ENCODE results near the gene ZNF627.
"Not testable (repeated sequence)": the region's sequence is repeated elsewhere in the genome, so short reads cannot be mapped to it uniquely, and the experiment has no call there.

Gene ZNF627

GRCh38 chr19:11576227-11576626 lies 21.1 kb upstream of the ZNF627 start:
- no peak for DNase-seq

- no peak for DNase-seq
Observed at GRCh38 chr19:11577451-11578257, 19.6 kb upstream of the ZNF627 start, which contains the start of gene ACP5. ACP5 (minus strand) TSS chr19:11577645; CDS start chr19:11577317, 328 bp downstream.

GRCh38 chr19:11578258-11579142 lies 18.8 kb upstream of the ZNF627 start:
- DNase-seq, result no peak

- DNase-seq, result no peak
Observed at GRCh38 chr19:11580116-11580515, 17.2 kb upstream of the ZNF627 start.

GRCh38 chr19:11581740-11582139 lies 15.5 kb upstream of the ZNF627 start:
- peak; percentile 17 for DNase-seq

- no peak for DNase-seq
Observed at GRCh38 chr19:11586331-11586730, 11.0 kb upstream of the ZNF627 start.

- peak; percentile 48 for DNase-seq
Observed at GRCh38 chr19:11587302-11587974, 9.8 kb upstream of the ZNF627 start.

- no peak for DNase-seq
Observed at GRCh38 chr19:11587975-11588631, 9.2 kb upstream of the ZNF627 start.

- DNase-seq, result no peak
Observed at GRCh38 chr19:11594084-11594483, 3.2 kb upstream of the ZNF627 start.

- no peak for DNase-seq
Observed at GRCh38 chr19:11596156-11596555, 1.1 kb upstream of the ZNF627 start.

GRCh38 chr19:11598103-11598483 lies 810 bp downstream of the ZNF627 start:
- DNase-seq, result no peak

GRCh38 chr19:11598746-11599145 lies 1.5 kb downstream of the ZNF627 start:
- DNase-seq, result no peak

GRCh38 chr19:11599704-11600103 lies 2.4 kb downstream of the ZNF627 start:
- DNase-seq, result not testable (repeated sequence)

- DNase-seq, result no peak
Observed at GRCh38 chr19:11606484-11606883, 9.2 kb downstream of the ZNF627 start.

GRCh38 chr19:11611730-11612129 lies 14.4 kb downstream of the ZNF627 start:
- DNase-seq, result no peak

GRCh38 chr19:11612816-11613511 lies 15.7 kb downstream of the ZNF627 start:
- no peak for DNase-seq

- no peak for DNase-seq
Observed at GRCh38 chr19:11617180-11618062, 20.1 kb downstream of the ZNF627 start.

GRCh38 chr19:11620553-11620952 lies 23.3 kb downstream of the ZNF627 start:
- no peak for DNase-seq

- not testable (repeated sequence) for DNase-seq
Observed at GRCh38 chr19:11622401-11622800, 25.1 kb downstream of the ZNF627 start.

- DNase-seq, result no peak
Observed at GRCh38 chr19:11624069-11624463, 26.8 kb downstream of the ZNF627 start.

GRCh38 chr19:11626252-11626651 lies 29.0 kb downstream of the ZNF627 start:
- DNase-seq, result no peak
